K562 (cell line): Measurements from ENCODE around the gene NBEAL2. TPM values are rescaled to one million over a fixed set of nuclear protein-coding genes. Genes with fewer than 3 reads are reported as not detected.

Experiments used
- ATAC-seq: fragments of 200-7000 bp; cut with Tn5 transposase; 3 replicates; pipeline ENCODE4 v1.9.1; 2020; ENCODE audit warnings: moderate library complexity
- BruUV-seq: library from RNA; stranded (reverse); fragments of 400-500 nt; replicated peaks from 2 replicates; lab custom pipeline; 2021; lab: Mats Ljungman, UMichigan
- CTCF ChIA-PET: fragments of 300-600 bp; formaldehyde crosslinking; extraction: SDS; loops from one replicate; lab custom pipeline; 2021; ENCODE audit warnings: low intra/inter-chr PET ratio; lab: Yijun Ruan, JAX
- POLR2A ChIA-PET: fragments of 300-600, 350-650 bp; sonication (Branson Sonifier 250); formaldehyde crosslinking; extraction: SDS; loops from one replicate; lab custom pipeline; 2021; ENCODE audit warnings: antibody characterized with exemption, inconsistent platforms; lab: Yijun Ruan, JAX
- DNase-seq, 4 experiments: peaks; one replicate each; pipeline versions ENCODE4 v3.0.0 to v3.0.0-alpha.2; 2011 to 2018; ENCODE audit warnings: low spot score in 3 of 4, mixed read lengths in 3 of 4; ENCODE audit errors: extremely low read depth in 1 of 4
- FAIRE-seq: peaks from 2 replicates; lab custom pipeline; 2011; peaks lifted over from hg19 to GRCh38; lab: Jason Lieb, UNC
- H2AFZ ChIP-seq: 2 replicates; pipeline ENCODE4 v1.6.0; 2011; ENCODE audit warnings: low read depth, low read length, control low read depth, inconsistent platforms
- H3K27ac ChIP-seq: fragments of 200-600 bp; 3 replicates; pipeline ENCODE4 v1.8.0; 2011; ENCODE audit warnings: low read depth, mild to moderate bottlenecking, control low read depth, inconsistent platforms, low read length, moderate library complexity, mixed read lengths; ENCODE audit errors: extremely low read depth
- H3K27me3 ChIP-seq, 2 experiments: fragments of 300-600 bp in 1 of 2; 2 replicates in 1 of 2; 3 replicates in 1 of 2; pipeline versions ENCODE4 v1.6.0 to v1.8.0; 2011; ENCODE audit warnings: inconsistent platforms in 2 of 2, low read length in 2 of 2, mild to moderate bottlenecking in 1 of 2, mixed read lengths in 1 of 2, moderate library complexity in 1 of 2; ENCODE audit not compliant: control insufficient read depth in 2 of 2, insufficient read depth in 2 of 2
- H3K36me3 ChIP-seq: fragments of 300-600 bp; 3 replicates; pipeline ENCODE4 v1.8.0; 2011; ENCODE audit warnings: mild to moderate bottlenecking, low read length, inconsistent platforms; ENCODE audit not compliant: control insufficient read depth, insufficient read depth
- H3K4me1 ChIP-seq, 2 experiments: fragments of 200-600 bp in 1 of 2; replicated peaks in 1 of 2; 2 replicates in 1 of 2; 3 replicates in 1 of 2; pipeline versions ENCODE4 v1.5.1 to v1.8.0; 2011; ENCODE audit warnings: inconsistent platforms in 2 of 2, low read length in 2 of 2, mild to moderate bottlenecking in 1 of 2, mixed read lengths in 1 of 2, moderate library complexity in 1 of 2; ENCODE audit not compliant: control insufficient read depth in 2 of 2, insufficient read depth in 2 of 2
- H3K4me2 ChIP-seq: 2 replicates; pipeline ENCODE4 v1.6.1; 2011; ENCODE audit warnings: low read length, control low read depth, inconsistent platforms, mixed read lengths; ENCODE audit not compliant: insufficient read depth
- H3K4me3 ChIP-seq: fragments of 200-600 bp; sonication (generic), shearing (Covaris generic); 2 replicates; pipeline ENCODE4 v1.5.1; 2016; ENCODE audit warnings: control low read depth, inconsistent platforms
- H3K79me2 ChIP-seq: fragments of 200-600 bp; 3 replicates; pipeline ENCODE4 v1.8.0; 2011; ENCODE audit warnings: low read length, inconsistent platforms; ENCODE audit not compliant: control insufficient read depth, insufficient read depth
- H3K9ac ChIP-seq, 2 experiments: 2 replicates each; pipeline versions ENCODE4 v1.6.0 to v1.6.1; 2011; ENCODE audit warnings: low read depth in 2 of 2, low read length in 2 of 2, control low read depth in 1 of 2, inconsistent platforms in 1 of 2, mild to moderate bottlenecking in 1 of 2, mixed read lengths in 1 of 2; ENCODE audit not compliant: insufficient read depth in 1 of 2
- H3K9me1 ChIP-seq: one replicate; pipeline ENCODE4 v1.6.0; 2011; ENCODE audit warnings: inconsistent platforms, mild to moderate bottlenecking, low read length, moderate library complexity; ENCODE audit not compliant: control insufficient read depth, insufficient read depth
- H3K9me3 ChIP-seq: replicated peaks from 2 replicates; pipeline ENCODE4 v1.5.1; 2011; ENCODE audit warnings: low read depth, low read length, inconsistent platforms; ENCODE audit not compliant: control insufficient read depth, insufficient read depth
- H4K20me1 ChIP-seq: replicated peaks from 2 replicates; pipeline ENCODE4 v1.6.1; 2011; ENCODE audit warnings: low read length, inconsistent platforms, mixed read lengths; ENCODE audit not compliant: control insufficient read depth, insufficient read depth
- MBD2 ChIP-seq: sonication (generic); IDR thresholded peaks from 2 replicates; pipeline ENCODE4 v1.6.1; 2016; ENCODE audit warnings: low read depth, borderline replicate concordance
- PHF20 ChIP-seq: fragments of 450-650 bp; IDR thresholded peaks from 2 replicates; pipeline ENCODE4 v1.6.1; 2018; ENCODE audit not compliant: partially characterized antibody
- POLR2A ChIP-seq: fragments of 450-650 bp; conservative IDR thresholded peaks from 2 replicates; pipeline ENCODE4 v1.6.1; 2016
- PRPF4 ChIP-seq: fragments of 200-400 bp; formaldehyde crosslinking; IDR thresholded peaks from one replicate; pipeline ENCODE4 v1.6.1; 2017; ENCODE audit warnings: low read length, low read depth, mild to moderate bottlenecking; ENCODE audit not compliant: insufficient read depth, poor library complexity, severe bottlenecking
- ZBED1 ChIP-seq: IDR thresholded peaks from 2 replicates; pipeline ENCODE4 v1.6.1; 2014
- ZNF133 ChIP-seq: fragments of 250-450 bp; sonication (Bioruptor Pico); IDR thresholded peaks from 2 replicates; pipeline ENCODE4 v1.4.0; 2020; ENCODE audit warnings: mild to moderate bottlenecking
- in situ Hi-C: fragments of 300-500 bp; cut with MboI; formaldehyde crosslinking; loops from 4 replicates; pipeline ENCODE4 v1.15.0; 2018; ENCODE audit warnings: inconsistent platforms, mixed read lengths
- intact Hi-C: fragments of 100-400 bp; cut with micrococcal nuclease; formaldehyde crosslinking; loops from 2 replicates; pipeline ENCODE4 v1.14.2; 2022
- polyA plus RNA-seq, 8 experiments: library from polyadenylated mRNA; depleted of rRNA in 4 of 8; stranded (reverse) in 5 of 8; unstranded in 3 of 8; fragments of >200 nt; fragmentation: Nextera tagmentation in 2 of 8; fragmentation: Illumina TruSeq in 1 of 8; extraction: Ambion mirVana in 2 of 8; extraction: Trizol in 1 of 8; gene quantifications; 2 replicates each; pipeline versions ENCODE4 v1.2.1 to v1.2.3, GENCODE V29; 2011 to 2014; ENCODE audit warnings: inconsistent platforms in 1 of 8, missing spikeins in 1 of 8
- total RNA-seq, 7 experiments: library from RNA; depleted of rRNA in 6 of 7; stranded (reverse); fragments of >200 nt in 6 of 7; fragmentation: Illumina TruSeq in 2 of 7; extraction: Trizol in 2 of 7; gene quantifications; 2 replicates each; pipeline versions ENCODE4 v1.2.1 to v1.2.3, GENCODE V29; 2011 to 2021; ENCODE audit warnings: low replicate concordance in 1 of 7
- TF ChIP-seq, protein P1 (sequence below): sonication (generic); formaldehyde crosslinking; IDR thresholded peaks from 2 replicates; pipeline ENCODE4 v1.8.1; 2023; ENCODE audit warnings: mild to moderate bottlenecking, missing genetic modification reagents, moderate library complexity
- TF ChIP-seq, protein P2 (sequence below): sonication (generic); formaldehyde crosslinking; IDR thresholded peaks from 2 replicates; pipeline ENCODE4 v1.8.1; 2023; ENCODE audit warnings: mild to moderate bottlenecking, missing genetic modification reagents

NBEAL2 gene
- total and polyA plus RNA-seq, 9 of the 15 experiments (the other 6 are each of a cell fraction or from before 2014, with no cell fraction given), result 0.06 to 114 (median 29.6) TPM

DNA sequence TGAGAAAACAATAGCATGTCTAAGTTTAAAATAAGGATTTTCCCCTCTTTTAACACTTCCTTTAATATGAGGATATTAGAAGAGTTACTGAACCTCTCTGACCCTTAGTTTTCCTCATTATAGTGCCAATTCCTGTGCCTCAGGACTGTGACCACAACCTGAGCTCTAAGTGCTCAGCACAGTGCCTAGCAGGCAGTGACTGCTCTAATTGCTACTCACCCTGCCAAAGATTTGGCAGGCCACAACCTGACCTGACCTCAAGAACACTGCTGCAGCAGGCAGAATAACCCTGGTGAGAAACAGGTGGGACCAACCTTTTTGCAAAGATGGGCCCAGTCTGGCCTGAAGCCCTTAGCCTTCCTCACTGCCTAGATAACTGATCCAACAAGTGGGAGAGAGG lies 35.7 kb downstream of the NBEAL2 start:
- H3K9ac ChIP-seq, result no peak overlapping the region
- FAIRE-seq, result no peak
- H3K27ac ChIP-seq, result no peak overlapping the region
- intact Hi-C loops, result loop anchor here (10.0 kb wide), 2 partner anchors 310 to 360 kb away; no protein-coding TSS in a partner anchor
- H3K9me3 ChIP-seq, result no peaks in the 10 kb centered on the region
- TF ChIP-seq PRPF4 (no peak), ZNF133 (CRISPR knock-in tag) (0 out of 2 replicates have a peak, but pooled peaks have one; percentile 22), POLR2A (0 out of 2 replicates have a peak, but pooled peaks have one; percentile 46), PHF20 (no peak), ZBED1 (no peak), MBD2 (no peak)
- TF ChIP-seq, protein P1, sequence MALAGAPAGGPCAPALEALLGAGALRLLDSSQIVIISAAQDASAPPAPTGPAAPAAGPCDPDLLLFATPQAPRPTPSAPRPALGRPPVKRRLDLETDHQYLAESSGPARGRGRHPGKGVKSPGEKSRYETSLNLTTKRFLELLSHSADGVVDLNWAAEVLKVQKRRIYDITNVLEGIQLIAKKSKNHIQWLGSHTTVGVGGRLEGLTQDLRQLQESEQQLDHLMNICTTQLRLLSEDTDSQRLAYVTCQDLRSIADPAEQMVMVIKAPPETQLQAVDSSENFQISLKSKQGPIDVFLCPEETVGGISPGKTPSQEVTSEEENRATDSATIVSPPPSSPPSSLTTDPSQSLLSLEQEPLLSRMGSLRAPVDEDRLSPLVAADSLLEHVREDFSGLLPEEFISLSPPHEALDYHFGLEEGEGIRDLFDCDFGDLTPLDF (CRISPR knock-in tag), result no peak
- TF ChIP-seq, protein P2, sequence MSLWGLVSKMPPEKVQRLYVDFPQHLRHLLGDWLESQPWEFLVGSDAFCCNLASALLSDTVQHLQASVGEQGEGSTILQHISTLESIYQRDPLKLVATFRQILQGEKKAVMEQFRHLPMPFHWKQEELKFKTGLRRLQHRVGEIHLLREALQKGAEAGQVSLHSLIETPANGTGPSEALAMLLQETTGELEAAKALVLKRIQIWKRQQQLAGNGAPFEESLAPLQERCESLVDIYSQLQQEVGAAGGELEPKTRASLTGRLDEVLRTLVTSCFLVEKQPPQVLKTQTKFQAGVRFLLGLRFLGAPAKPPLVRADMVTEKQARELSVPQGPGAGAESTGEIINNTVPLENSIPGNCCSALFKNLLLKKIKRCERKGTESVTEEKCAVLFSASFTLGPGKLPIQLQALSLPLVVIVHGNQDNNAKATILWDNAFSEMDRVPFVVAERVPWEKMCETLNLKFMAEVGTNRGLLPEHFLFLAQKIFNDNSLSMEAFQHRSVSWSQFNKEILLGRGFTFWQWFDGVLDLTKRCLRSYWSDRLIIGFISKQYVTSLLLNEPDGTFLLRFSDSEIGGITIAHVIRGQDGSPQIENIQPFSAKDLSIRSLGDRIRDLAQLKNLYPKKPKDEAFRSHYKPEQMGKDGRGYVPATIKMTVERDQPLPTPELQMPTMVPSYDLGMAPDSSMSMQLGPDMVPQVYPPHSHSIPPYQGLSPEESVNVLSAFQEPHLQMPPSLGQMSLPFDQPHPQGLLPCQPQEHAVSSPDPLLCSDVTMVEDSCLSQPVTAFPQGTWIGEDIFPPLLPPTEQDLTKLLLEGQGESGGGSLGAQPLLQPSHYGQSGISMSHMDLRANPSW (CRISPR knock-in tag), result no peak
- peaks cover 13 to 27% of the 10 kb centered on the region in 2 experiments for H3K4me1 ChIP-seq
- H3K4me2 ChIP-seq, result no peak overlapping the region
- BruUV-seq, result no TSS peak
- no peaks in the 10 kb centered on the region for H3K9me1 ChIP-seq
- peaks cover 58% of the 10 kb centered on the region for H3K36me3 ChIP-seq
- no peaks in the 10 kb centered on the region for H4K20me1 ChIP-seq
- ChIA-PET POLR2A (interaction anchor here (0.7 kb wide), 1 partner anchor 31 kb away, joined by 5 read pairs; no protein-coding TSS in a partner anchor), CTCF (no interaction called here)
- no peak overlapping the region for H2AFZ ChIP-seq
- no peak for DNase-seq
- no peaks in the 10 kb centered on the region for H3K27me3 ChIP-seq
- H3K4me3 ChIP-seq, result no peak overlapping the region
- no peaks in the 10 kb centered on the region for H3K79me2 ChIP-seq
- in situ Hi-C loops, result no loop called here
- no peak for ATAC-seq
